Central memory CD8-positive, alpha-beta T cell (primary cell): ENCODE data around the gene CSPG4.
"Not testable (repeated sequence)": the region's sequence is repeated elsewhere in the genome, so short reads cannot be mapped to it uniquely, and the experiment has no call there.

ENCODE experiments used
- ATAC-seq: fragments of 150-1000 bp; cut with Tn5 transposase; replicated peaks from 2 replicates; pipeline ENCODE4 v1.10.0; 2022; ENCODE audit warnings: mild to moderate bottlenecking, moderate FRiP score, moderate number of reproducible peaks; ENCODE audit not compliant: poor library complexity, severe bottlenecking; ENCODE audit errors: extremely low read depth
- DNase-seq, 2 donors: peaks; one replicate each; pipeline ENCODE4 v3.0.0; 2021; ENCODE audit warnings: low spot score in 2 of 2
- H3K27ac Mint-ChIP-seq: one replicate; pipeline ENCODE4 v1.8.0; 2022; ENCODE audit warnings: low read depth, mild to moderate bottlenecking, moderate library complexity, mixed read lengths
- H3K27me3 Mint-ChIP-seq: one replicate; pipeline ENCODE4 v1.8.0; 2022; ENCODE audit warnings: mixed read lengths
- H3K36me3 Mint-ChIP-seq: one replicate; pipeline ENCODE4 v1.8.0; 2022; ENCODE audit warnings: mild to moderate bottlenecking, moderate library complexity, mixed read lengths; ENCODE audit not compliant: insufficient read depth
- H3K4me1 Mint-ChIP-seq: one replicate; pipeline ENCODE4 v1.8.0; 2022; ENCODE audit warnings: mixed read lengths
- H3K4me3 Mint-ChIP-seq: one replicate; pipeline ENCODE4 v1.8.0; 2022; ENCODE audit warnings: mild to moderate bottlenecking, moderate library complexity, mixed read lengths
- H3K9me3 Mint-ChIP-seq: one replicate; pipeline ENCODE4 v1.8.0; 2022; ENCODE audit warnings: mixed read lengths

Gene CSPG4

GRCh38 chr15:75725719-75726607 is 13.3 kb upstream of the CSPG4 start:
- H3K27ac Mint-ChIP-seq, result no peak overlapping the region
- no peaks in the 10 kb centered on the region for H3K9me3 Mint-ChIP-seq
- DNase-seq (no peak), ATAC-seq (no peak)
- no peak overlapping the region for H3K4me3 Mint-ChIP-seq
- peaks cover 29% of the 10 kb centered on the region for H3K27me3 Mint-ChIP-seq
- H3K4me1 Mint-ChIP-seq, result peaks cover 4% of the 10 kb centered on the region
- peaks cover 3% of the 10 kb centered on the region for H3K36me3 Mint-ChIP-seq

GRCh38 chr15:75725006-75725718 is 12.5 kb upstream of the CSPG4 start:
- peaks cover 3% of the 10 kb centered on the region for H3K36me3 Mint-ChIP-seq
- H3K27me3 Mint-ChIP-seq, result peaks cover 37% of the 10 kb centered on the region
- peaks cover 7% of the 10 kb centered on the region for H3K4me1 Mint-ChIP-seq
- DNase-seq (no peak), ATAC-seq (no peak)
- no peaks in the 10 kb centered on the region for H3K9me3 Mint-ChIP-seq
- H3K27ac Mint-ChIP-seq, result no peak overlapping the region
- no peak overlapping the region for H3K4me3 Mint-ChIP-seq

GRCh38 chr15:75723847-75724660 is 11.4 kb upstream of the CSPG4 start:
- H3K36me3 Mint-ChIP-seq, result peaks cover 3% of the 10 kb centered on the region
- no peaks in the 10 kb centered on the region for H3K9me3 Mint-ChIP-seq
- DNase-seq, result peak in 1 of 2 donors; percentile 23
- H3K4me3 Mint-ChIP-seq, result no peak overlapping the region
- H3K27ac Mint-ChIP-seq, result no peak overlapping the region
- peaks cover 7% of the 10 kb centered on the region for H3K4me1 Mint-ChIP-seq
- ATAC-seq, result peak; percentile 41
- H3K27me3 Mint-ChIP-seq, result peaks cover 40% of the 10 kb centered on the region

- peaks cover 40% of the 10 kb centered on the region for H3K27me3 Mint-ChIP-seq
- DNase-seq, result no peak
- H3K9me3 Mint-ChIP-seq, result no peaks in the 10 kb centered on the region
- H3K4me1 Mint-ChIP-seq, result peaks cover 7% of the 10 kb centered on the region
- ATAC-seq, result no peak
- H3K27ac Mint-ChIP-seq, result no peak overlapping the region
- H3K4me3 Mint-ChIP-seq, result no peak overlapping the region
- H3K36me3 Mint-ChIP-seq, result peaks cover 3% of the 10 kb centered on the region
Measured at GRCh38 chr15:75723171-75723846, 10.7 kb upstream of the CSPG4 start.

GRCh38 chr15:75721923-75722870 is 9.5 kb upstream of the CSPG4 start:
- peaks cover 30% of the 10 kb centered on the region for H3K27me3 Mint-ChIP-seq
- no peaks in the 10 kb centered on the region for H3K9me3 Mint-ChIP-seq
- peaks cover 3% of the 10 kb centered on the region for H3K36me3 Mint-ChIP-seq
- no peak for DNase-seq
- peaks cover 7% of the 10 kb centered on the region for H3K4me1 Mint-ChIP-seq
- no peak overlapping the region for H3K27ac Mint-ChIP-seq
- H3K4me3 Mint-ChIP-seq, result no peak overlapping the region
- no peak for ATAC-seq

GRCh38 chr15:75721480-75721922 is 8.9 kb upstream of the CSPG4 start:
- Mint-ChIP-seq H3K4me3 (no peak overlapping the region), H3K27me3 (peaks cover 26% of the 10 kb centered on the region), H3K36me3 (peaks cover 3% of the 10 kb centered on the region), H3K27ac (no peak overlapping the region), H3K4me1 (peaks cover 7% of the 10 kb centered on the region), H3K9me3 (no peaks in the 10 kb centered on the region)
- DNase-seq (no peak), ATAC-seq (no peak)

GRCh38 chr15:75720787-75721479 is 8.3 kb upstream of the CSPG4 start:
- H3K27ac Mint-ChIP-seq, result no peak overlapping the region
- H3K9me3 Mint-ChIP-seq, result no peaks in the 10 kb centered on the region
- H3K4me1 Mint-ChIP-seq, result peaks cover 7% of the 10 kb centered on the region
- ATAC-seq (no peak), DNase-seq (no peak)
- peaks cover 26% of the 10 kb centered on the region for H3K27me3 Mint-ChIP-seq
- H3K36me3 Mint-ChIP-seq, result peaks cover 3% of the 10 kb centered on the region
- no peak overlapping the region for H3K4me3 Mint-ChIP-seq

GRCh38 chr15:75720297-75720696 is 7.6 kb upstream of the CSPG4 start:
- ATAC-seq, result no peak
- Mint-ChIP-seq H3K36me3 (peaks cover 3% of the 10 kb centered on the region), H3K4me3 (no peak overlapping the region), H3K9me3 (no peaks in the 10 kb centered on the region), H3K27me3 (peaks cover 26% of the 10 kb centered on the region), H3K27ac (no peak overlapping the region), H3K4me1 (peaks cover 7% of the 10 kb centered on the region)
- DNase-seq, result no peak

GRCh38 chr15:75718328-75718727 is 5.7 kb upstream of the CSPG4 start:
- no peak for ATAC-seq
- H3K9me3 Mint-ChIP-seq, result no peaks in the 10 kb centered on the region

GRCh38 chr15:75717001-75717400 is 4.4 kb upstream of the CSPG4 start:
- H3K4me3 Mint-ChIP-seq, H3K36me3 Mint-ChIP-seq, H3K4me1 Mint-ChIP-seq, DNase-seq, H3K9me3 Mint-ChIP-seq, H3K27ac Mint-ChIP-seq, ATAC-seq: not testable (repeated sequence)
- peaks cover 40% of the 10 kb centered on the region for H3K27me3 Mint-ChIP-seq

More at GRCh38 chr15:75718328-75718727, 5.7 kb upstream of the CSPG4 start:
- DNase-seq, result no peak
- Mint-ChIP-seq H3K27me3 (peaks cover 40% of the 10 kb centered on the region), H3K4me1 (peaks cover 7% of the 10 kb centered on the region), H3K27ac (no peak overlapping the region), H3K36me3 (no peaks in the 10 kb centered on the region), H3K4me3 (no peak overlapping the region)
